Smooth muscle cell (in vitro differentiated cells): Measurements from ENCODE around the gene FAM81B. TPM values are rescaled to one million over a fixed set of nuclear protein-coding genes. Genes with fewer than 3 reads are reported as not detected.

Experiments used
- DNase-seq: peaks from one replicate; lab custom pipeline; 2025; ENCODE audit not compliant: unreplicated experiment; lab: John Stamatoyannopoulos, UW
- H2AFZ ChIP-seq: fragments of 200-600 bp; sonication (generic); 2 replicates; pipeline ENCODE4 v1.6.0; 2016; ENCODE audit warnings: antibody characterized with exemption, low read depth, mild to moderate bottlenecking
- H3F3A ChIP-seq: fragments of 200-600 bp; sonication (generic); 2 replicates; pipeline ENCODE4 v1.6.0; 2017; ENCODE audit warnings: antibody characterized with exemption, low read depth
- H3K27ac ChIP-seq: fragments of 200-600 bp; sonication (generic); 2 replicates; pipeline ENCODE4 v1.5.1; 2016; ENCODE audit warnings: low read depth, mild to moderate bottlenecking
- H3K27me3 ChIP-seq: fragments of 200-600 bp; sonication (generic); 2 replicates; pipeline ENCODE4 v1.6.1; 2016; ENCODE audit warnings: low read depth, mild to moderate bottlenecking
- H3K36me3 ChIP-seq: fragments of 200-600 bp; sonication (generic); 2 replicates; pipeline ENCODE4 v1.5.1; 2016; ENCODE audit warnings: low read depth
- H3K4me1 ChIP-seq: fragments of 200-600 bp; sonication (generic); 2 replicates; pipeline ENCODE4 v1.5.1; 2016; ENCODE audit warnings: low read depth
- H3K4me2 ChIP-seq: fragments of 200-600 bp; sonication (generic); 2 replicates; pipeline ENCODE4 v1.6.0; 2016; ENCODE audit warnings: mild to moderate bottlenecking
- H3K4me3 ChIP-seq: fragments of 200-600 bp; sonication (generic); 2 replicates; pipeline ENCODE4 v1.5.1; 2016; ENCODE audit warnings: mild to moderate bottlenecking
- H3K79me2 ChIP-seq: fragments of 200-600 bp; sonication (generic); 2 replicates; pipeline ENCODE4 v1.6.0; 2016; ENCODE audit warnings: low read depth, mild to moderate bottlenecking
- H3K9ac ChIP-seq: fragments of 200-600 bp; sonication (generic); 2 replicates; pipeline ENCODE4 v1.6.0; 2016; ENCODE audit warnings: low read depth
- H3K9me3 ChIP-seq: fragments of 200-600 bp; sonication (generic); replicated peaks from 2 replicates; pipeline ENCODE4 v1.5.1; 2016; ENCODE audit warnings: low read depth
- H4K20me1 ChIP-seq: fragments of 200-600 bp; sonication (generic); 2 replicates; pipeline ENCODE4 v1.6.0; 2016; ENCODE audit warnings: low read depth
- WGBS: methylation state at CpG from one replicate; pipeline ENCODE4 v1.1.7; 2016; ENCODE audit warnings: low lambda C conversion rate; 5-methylcytosine and 5-hydroxymethylcytosine counted together
- polyA plus RNA-seq: library from polyadenylated mRNA; unstranded; fragments of >200 nt; fragmentation: Nextera tagmentation; extraction: Ambion mirVana; gene quantifications from 2 replicates; pipeline ENCODE4 v1.2.1, GENCODE V29; 2016
- total RNA-seq: library from RNA; depleted of rRNA; stranded (reverse); fragments of >200 nt; gene quantifications from 2 replicates; pipeline ENCODE4 v1.2.3, GENCODE V29; 2014
- TF ChIP-seq, protein P1 (sequence below): fragments of 200-600 bp; sonication (generic); IDR thresholded peaks from 2 replicates; pipeline ENCODE4 v1.5.1; 2017; ENCODE audit warnings: borderline replicate concordance, mild to moderate bottlenecking, antibody characterized with exemption; ENCODE audit not compliant: insufficient read depth, poor library complexity, severe bottlenecking

The FAM81B gene
- total and polyA plus RNA-seq, 2 experiments from 2014 or later, result not detected

DNA sequence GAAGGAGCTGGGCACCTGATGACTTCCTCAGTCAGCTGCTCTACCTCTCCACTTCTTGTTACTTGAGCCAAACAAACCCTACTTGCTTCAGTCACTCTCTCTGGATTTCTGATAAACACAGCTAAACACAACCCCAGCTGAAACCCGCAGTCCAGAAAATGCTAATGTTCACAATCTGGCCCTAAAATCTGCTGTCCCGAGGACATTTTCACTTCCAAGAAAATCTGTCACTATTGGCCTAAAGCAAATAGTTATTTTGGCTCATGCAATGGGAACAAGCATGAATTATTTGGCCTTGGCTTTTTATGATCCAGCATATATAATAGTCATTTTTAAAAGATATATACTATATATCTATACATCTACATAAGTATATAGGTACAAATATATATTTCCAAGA lies 19.1 kb downstream of the FAM81B start:
- Histone ChIP-seq H3K27me3 (no peaks in the 10 kb centered on the region), H2AFZ (no peak overlapping the region), H3K27ac (no peak overlapping the region), H3K36me3 (no peaks in the 10 kb centered on the region), H3K4me2 (no peak overlapping the region), H3K79me2 (no peaks in the 10 kb centered on the region), H3F3A (peaks cover 3% of the 10 kb centered on the region), H3K9ac (no peak overlapping the region), H3K4me1 (no peaks in the 10 kb centered on the region), H3K4me3 (no peak overlapping the region), H3K9me3 (no peaks in the 10 kb centered on the region), H4K20me1 (no peaks in the 10 kb centered on the region)
- no peak for DNase-seq
- 90% methylated on average over 2 of the region's 2 CpGs for WGBS
- TF ChIP-seq, protein P1, sequence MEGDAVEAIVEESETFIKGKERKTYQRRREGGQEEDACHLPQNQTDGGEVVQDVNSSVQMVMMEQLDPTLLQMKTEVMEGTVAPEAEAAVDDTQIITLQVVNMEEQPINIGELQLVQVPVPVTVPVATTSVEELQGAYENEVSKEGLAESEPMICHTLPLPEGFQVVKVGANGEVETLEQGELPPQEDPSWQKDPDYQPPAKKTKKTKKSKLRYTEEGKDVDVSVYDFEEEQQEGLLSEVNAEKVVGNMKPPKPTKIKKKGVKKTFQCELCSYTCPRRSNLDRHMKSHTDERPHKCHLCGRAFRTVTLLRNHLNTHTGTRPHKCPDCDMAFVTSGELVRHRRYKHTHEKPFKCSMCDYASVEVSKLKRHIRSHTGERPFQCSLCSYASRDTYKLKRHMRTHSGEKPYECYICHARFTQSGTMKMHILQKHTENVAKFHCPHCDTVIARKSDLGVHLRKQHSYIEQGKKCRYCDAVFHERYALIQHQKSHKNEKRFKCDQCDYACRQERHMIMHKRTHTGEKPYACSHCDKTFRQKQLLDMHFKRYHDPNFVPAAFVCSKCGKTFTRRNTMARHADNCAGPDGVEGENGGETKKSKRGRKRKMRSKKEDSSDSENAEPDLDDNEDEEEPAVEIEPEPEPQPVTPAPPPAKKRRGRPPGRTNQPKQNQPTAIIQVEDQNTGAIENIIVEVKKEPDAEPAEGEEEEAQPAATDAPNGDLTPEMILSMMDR, result no peak

- WGBS, result 40% methylated on average over 2 of the region's 2 CpGs
Measured at GRCh38 chr5:95411474-95411873, 20.3 kb downstream of the FAM81B start.

GRCh38 chr5:95414451-95414850 lies 23.3 kb downstream of the FAM81B start:
- Histone ChIP-seq H3K4me1 (no peaks in the 10 kb centered on the region), H3K36me3 (no peaks in the 10 kb centered on the region), H3K9me3 (no peaks in the 10 kb centered on the region), H3K79me2 (no peaks in the 10 kb centered on the region), H4K20me1 (no peaks in the 10 kb centered on the region), H3K9ac (no peak overlapping the region), H2AFZ (no peak overlapping the region), H3K4me2 (no peak overlapping the region), H3K27ac (no peak overlapping the region), H3K27me3 (no peaks in the 10 kb centered on the region), H3F3A (no peaks in the 10 kb centered on the region), H3K4me3 (no peak overlapping the region)
- DNase-seq, result no peak
- TF ChIP-seq, protein P1, result no peak
- 47% methylated on average over 4 of the region's 4 CpGs for WGBS

More at GRCh38 chr5:95411474-95411873, 20.3 kb downstream of the FAM81B start:
- Histone ChIP-seq H4K20me1 (no peaks in the 10 kb centered on the region), H3K4me2 (no peak overlapping the region), H3F3A (peaks cover 3% of the 10 kb centered on the region), H3K4me1 (no peaks in the 10 kb centered on the region), H3K9ac (no peak overlapping the region), H3K4me3 (no peak overlapping the region), H3K79me2 (no peaks in the 10 kb centered on the region), H3K27me3 (no peaks in the 10 kb centered on the region), H3K9me3 (no peaks in the 10 kb centered on the region), H3K36me3 (no peaks in the 10 kb centered on the region), H3K27ac (no peak overlapping the region), H2AFZ (no peak overlapping the region)
- no peak for DNase-seq
- TF ChIP-seq, protein P1, result no peak

DNA sequence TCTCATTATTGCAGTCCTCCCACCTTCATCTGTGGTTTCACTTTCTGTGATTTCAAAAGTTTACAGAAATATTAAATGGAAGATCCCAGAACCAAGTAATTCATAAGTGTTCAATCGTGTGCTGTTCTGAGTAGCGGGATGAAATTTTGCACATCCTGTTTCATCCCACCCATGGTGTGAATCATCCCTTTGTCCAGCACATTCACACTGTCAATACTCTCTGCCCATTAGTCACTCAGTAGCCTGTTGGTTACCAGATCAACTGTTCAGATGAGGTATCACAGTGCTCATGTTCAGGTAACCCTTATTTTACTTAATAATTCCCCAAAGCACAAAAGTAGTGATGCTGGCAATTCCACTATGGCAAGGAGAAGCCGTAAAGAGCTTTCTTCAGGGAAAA lies 26.8 kb downstream of the FAM81B start:
- H3F3A ChIP-seq, result no peaks in the 10 kb centered on the region
- no peak overlapping the region for H2AFZ ChIP-seq
- no peaks in the 10 kb centered on the region for H4K20me1 ChIP-seq
- H3K4me3 ChIP-seq, result no peak overlapping the region
- H3K4me1 ChIP-seq, result no peaks in the 10 kb centered on the region
- H3K9me3 ChIP-seq, result no peaks in the 10 kb centered on the region
- H3K27ac ChIP-seq, result no peak overlapping the region
- DNase-seq, result no peak
- TF ChIP-seq, protein P1, result no peak
- no peak overlapping the region for H3K4me2 ChIP-seq
- no peaks in the 10 kb centered on the region for H3K36me3 ChIP-seq
- 88% methylated on average over 3 of the region's 3 CpGs for WGBS
- H3K79me2 ChIP-seq, result no peaks in the 10 kb centered on the region
- no peaks in the 10 kb centered on the region for H3K27me3 ChIP-seq
- no peak overlapping the region for H3K9ac ChIP-seq
